Amniotic epithelial cell (primary cell): ENCODE results near the gene PRDM16.

Experiments used
- DNase-seq: peaks from one replicate; pipeline ENCODE4 v3.0.0-alpha.2; 2010; ENCODE audit warnings: low read depth

The PRDM16 gene

GRCh38 chr1:3306583-3307291 is 237.7 kb downstream of the PRDM16 start:
- peak; percentile 87 for DNase-seq

- DNase-seq = no peak
These were observed 238.4 kb downstream of the PRDM16 start for GRCh38 chr1:3307359-3307758.

- DNase-seq = no peak
These were observed 239.1 kb downstream of the PRDM16 start for GRCh38 chr1:3308053-3308452.

GRCh38 chr1:3310718-3311400 is 241.9 kb downstream of the PRDM16 start:
- DNase-seq = no peak

GRCh38 chr1:3311711-3312110 is 242.7 kb downstream of the PRDM16 start:
- no peak for DNase-seq

GRCh38 chr1:3312310-3312897 is 243.4 kb downstream of the PRDM16 start:
- DNase-seq = no peak

- peak; percentile 94 for DNase-seq
These were observed 244.0 kb downstream of the PRDM16 start for GRCh38 chr1:3312898-3313575.

GRCh38 chr1:3313576-3313950 is 244.6 kb downstream of the PRDM16 start:
- DNase-seq = peak; percentile 81

- DNase-seq = peak; percentile 81
These were observed 245.7 kb downstream of the PRDM16 start for GRCh38 chr1:3314491-3315381.

- DNase-seq = no peak
These were observed 246.7 kb downstream of the PRDM16 start for GRCh38 chr1:3315399-3316339.

- DNase-seq = no peak
These were observed 247.4 kb downstream of the PRDM16 start for GRCh38 chr1:3316340-3316943.

- no peak for DNase-seq
These were observed 248.5 kb downstream of the PRDM16 start for GRCh38 chr1:3317456-3317855.

- DNase-seq = no peak
These were observed 249.3 kb downstream of the PRDM16 start for GRCh38 chr1:3318329-3318728.

GRCh38 chr1:3319874-3320245 is 250.9 kb downstream of the PRDM16 start:
- DNase-seq = peak; percentile 30

- no peak for DNase-seq
These were observed 251.5 kb downstream of the PRDM16 start for GRCh38 chr1:3320246-3321152.

- DNase-seq = no peak
These were observed 252.8 kb downstream of the PRDM16 start for GRCh38 chr1:3321559-3322449.

- DNase-seq = no peak
These were observed 253.5 kb downstream of the PRDM16 start for GRCh38 chr1:3322450-3323020.
